ENCODE measurements around the gene PTMA. TPM values are rescaled to one million over a fixed set of nuclear protein-coding genes. Genes with fewer than 3 reads are reported as not detected.
A peak's percentile ranks its signal among the peaks of the same experiment; 100 is the strongest.

PTMA gene
- total and polyA plus RNA-seq, 9 of the 15 experiments (the other 6 are each of a cell fraction or from before 2014, with no cell fraction given): 429 to 2,322 (median 1,578) TPM

DNA sequence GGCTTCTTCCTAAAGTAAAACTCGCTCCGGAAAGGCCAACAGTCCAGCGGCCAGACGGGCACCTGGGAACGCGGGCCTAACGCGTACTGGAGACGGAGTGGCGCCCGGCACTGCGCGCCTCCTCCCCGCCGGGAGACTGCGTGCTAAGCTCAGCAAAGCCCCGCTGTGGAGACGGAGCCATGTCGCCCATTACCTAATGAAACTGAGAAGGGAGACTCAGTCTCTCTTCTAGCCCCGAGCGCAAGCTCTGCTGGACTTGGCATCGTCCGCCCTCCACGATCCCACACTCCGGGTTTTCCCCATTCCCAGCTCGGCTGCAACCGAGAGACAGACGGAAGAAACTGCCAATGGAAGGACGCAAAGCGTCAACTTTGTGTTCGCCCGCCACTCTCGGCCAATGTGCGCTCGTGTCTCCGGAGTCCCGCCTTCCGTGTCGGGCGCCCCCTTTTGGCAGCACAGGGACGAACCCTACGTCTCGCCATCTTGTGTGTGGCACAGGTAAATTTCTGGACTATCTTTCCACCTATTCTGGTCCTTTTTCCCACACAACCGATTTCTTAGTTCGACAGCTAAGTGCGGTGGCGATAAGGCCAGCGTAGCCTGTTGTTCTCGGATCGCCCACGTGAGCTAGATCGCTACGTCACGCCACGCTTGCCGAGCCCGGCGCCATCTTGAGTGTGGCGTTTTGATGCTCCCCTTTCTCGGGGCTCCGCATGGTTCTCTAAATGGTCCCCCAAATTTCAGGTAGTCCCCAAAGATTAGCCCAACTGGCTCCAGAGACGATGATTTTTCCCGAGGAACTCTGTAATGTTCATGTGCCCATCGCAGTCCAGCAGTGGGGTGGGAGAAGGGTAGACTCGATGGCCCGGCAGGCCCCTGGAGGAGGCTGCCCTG lies 1.3 kb upstream of the PTMA start (continued):
- peak; percentile 92 for TF ChIP-seq FOS (IDR thresholded peaks at IDR 0.05; ENCODE audit: extremely low read depth, insufficient read length)
- TF ChIP-seq, protein P1, sequence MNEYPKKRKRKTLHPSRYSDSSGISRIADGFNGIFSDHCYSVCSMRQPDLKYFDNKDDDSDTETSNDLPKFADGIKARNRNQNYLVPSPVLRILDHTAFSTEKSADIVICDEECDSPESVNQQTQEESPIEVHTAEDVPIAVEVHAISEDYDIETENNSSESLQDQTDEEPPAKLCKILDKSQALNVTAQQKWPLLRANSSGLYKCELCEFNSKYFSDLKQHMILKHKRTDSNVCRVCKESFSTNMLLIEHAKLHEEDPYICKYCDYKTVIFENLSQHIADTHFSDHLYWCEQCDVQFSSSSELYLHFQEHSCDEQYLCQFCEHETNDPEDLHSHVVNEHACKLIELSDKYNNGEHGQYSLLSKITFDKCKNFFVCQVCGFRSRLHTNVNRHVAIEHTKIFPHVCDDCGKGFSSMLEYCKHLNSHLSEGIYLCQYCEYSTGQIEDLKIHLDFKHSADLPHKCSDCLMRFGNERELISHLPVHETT (CRISPR knock-in tag; conservative IDR thresholded peaks at IDR 0.05 in 1 of 2, IDR thresholded peaks at IDR 0.05 in 1 of 2): no peak; a peak in 1 of 4 replicates
- TF ChIP-seq ZFP30 (CRISPR knock-in tag; IDR thresholded peaks at IDR 0.05; ENCODE audit: borderline replicate concordance): no peak
- peak; percentile 83; the same call in 1 of the 2 replicates for TF ChIP-seq NR1H2 (CRISPR knock-in tag; IDR thresholded peaks at IDR 0.05)
- TF ChIP-seq, protein P2, sequence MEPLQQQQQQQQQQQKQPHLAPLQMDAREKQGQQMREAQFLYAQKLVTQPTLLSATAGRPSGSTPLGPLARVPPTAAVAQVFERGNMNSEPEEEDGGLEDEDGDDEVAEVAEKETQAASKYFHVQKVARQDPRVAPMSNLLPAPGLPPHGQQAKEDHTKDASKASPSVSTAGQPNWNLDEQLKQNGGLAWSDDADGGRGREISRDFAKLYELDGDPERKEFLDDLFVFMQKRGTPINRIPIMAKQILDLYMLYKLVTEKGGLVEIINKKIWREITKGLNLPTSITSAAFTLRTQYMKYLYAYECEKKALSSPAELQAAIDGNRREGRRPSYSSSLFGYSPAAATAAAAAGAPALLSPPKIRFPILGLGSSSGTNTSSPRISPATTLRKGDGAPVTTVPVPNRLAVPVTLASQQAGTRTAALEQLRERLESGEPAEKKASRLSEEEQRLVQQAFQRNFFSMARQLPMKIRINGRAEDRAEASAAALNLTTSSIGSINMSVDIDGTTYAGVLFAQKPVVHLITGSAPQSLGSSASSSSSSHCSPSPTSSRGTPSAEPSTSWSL (CRISPR knock-in tag; IDR thresholded peaks at IDR 0.05; ENCODE audit: borderline replicate concordance): no peak
- no peak for TF ChIP-seq ZNF165 (CRISPR knock-in tag; IDR thresholded peaks at IDR 0.05; ENCODE audit: borderline replicate concordance)
- 0 out of 2 replicates have a peak, but pooled peaks have one; percentile 12 for TF ChIP-seq CC2D1A (IDR thresholded peaks at IDR 0.05)
- TF ChIP-seq CBFA2T3 (IDR thresholded peaks at IDR 0.05): no peak
- TF ChIP-seq SMARCA5 (IDR thresholded peaks at IDR 0.05): no peak
- TF ChIP-seq, protein P3, sequence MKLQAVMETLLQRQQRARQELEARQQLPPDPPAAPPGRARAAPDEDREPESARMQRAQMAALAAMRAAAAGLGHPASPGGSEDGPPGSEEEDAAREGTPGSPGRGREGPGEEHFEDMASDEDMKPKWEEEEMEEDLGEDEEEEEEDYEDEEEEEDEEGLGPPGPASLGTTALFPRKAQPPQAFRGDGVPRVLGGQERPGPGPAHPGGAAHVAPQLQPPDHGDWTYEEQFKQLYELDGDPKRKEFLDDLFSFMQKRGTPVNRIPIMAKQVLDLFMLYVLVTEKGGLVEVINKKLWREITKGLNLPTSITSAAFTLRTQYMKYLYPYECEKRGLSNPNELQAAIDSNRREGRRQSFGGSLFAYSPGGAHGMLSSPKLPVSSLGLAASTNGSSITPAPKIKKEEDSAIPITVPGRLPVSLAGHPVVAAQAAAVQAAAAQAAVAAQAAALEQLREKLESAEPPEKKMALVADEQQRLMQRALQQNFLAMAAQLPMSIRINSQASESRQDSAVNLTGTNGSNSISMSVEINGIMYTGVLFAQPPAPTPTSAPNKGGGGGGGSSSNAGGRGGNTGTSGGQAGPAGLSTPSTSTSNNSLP (IDR thresholded peaks at IDR 0.05; ENCODE audit: borderline replicate concordance, low read depth, low read length): no peak
- 0 out of 2 replicates have a peak, but pooled peaks have one; percentile 30 for TF ChIP-seq ZNF583 (CRISPR knock-in tag; IDR thresholded peaks at IDR 0.05)
- TF ChIP-seq THAP7 (CRISPR knock-in tag; IDR thresholded peaks at IDR 0.05): peak; percentile 100
- TF ChIP-seq MAZ (CRISPR knock-in tag; conservative IDR thresholded peaks at IDR 0.05 in 1 of 2, IDR thresholded peaks at IDR 0.05 in 1 of 2): 0 out of 4 replicates have a peak, but pooled peaks have one; percentile 7 to 9
- TF ChIP-seq, protein P4, sequence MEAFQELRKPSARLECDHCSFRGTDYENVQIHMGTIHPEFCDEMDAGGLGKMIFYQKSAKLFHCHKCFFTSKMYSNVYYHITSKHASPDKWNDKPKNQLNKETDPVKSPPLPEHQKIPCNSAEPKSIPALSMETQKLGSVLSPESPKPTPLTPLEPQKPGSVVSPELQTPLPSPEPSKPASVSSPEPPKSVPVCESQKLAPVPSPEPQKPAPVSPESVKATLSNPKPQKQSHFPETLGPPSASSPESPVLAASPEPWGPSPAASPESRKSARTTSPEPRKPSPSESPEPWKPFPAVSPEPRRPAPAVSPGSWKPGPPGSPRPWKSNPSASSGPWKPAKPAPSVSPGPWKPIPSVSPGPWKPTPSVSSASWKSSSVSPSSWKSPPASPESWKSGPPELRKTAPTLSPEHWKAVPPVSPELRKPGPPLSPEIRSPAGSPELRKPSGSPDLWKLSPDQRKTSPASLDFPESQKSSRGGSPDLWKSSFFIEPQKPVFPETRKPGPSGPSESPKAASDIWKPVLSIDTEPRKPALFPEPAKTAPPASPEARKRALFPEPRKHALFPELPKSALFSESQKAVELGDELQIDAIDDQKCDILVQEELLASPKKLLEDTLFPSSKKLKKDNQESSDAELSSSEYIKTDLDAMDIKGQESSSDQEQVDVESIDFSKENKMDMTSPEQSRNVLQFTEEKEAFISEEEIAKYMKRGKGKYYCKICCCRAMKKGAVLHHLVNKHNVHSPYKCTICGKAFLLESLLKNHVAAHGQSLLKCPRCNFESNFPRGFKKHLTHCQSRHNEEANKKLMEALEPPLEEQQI (IDR thresholded peaks at IDR 0.05): no peak
- TF ChIP-seq BCOR (IDR thresholded peaks at IDR 0.05): no peak
- TF ChIP-seq ELF4 (CRISPR knock-in tag; IDR thresholded peaks at IDR 0.05): no peak
- peak; percentile 17; the same call in 1 of the 2 replicates for TF ChIP-seq HNRNPL (IDR thresholded peaks at IDR 0.05; ENCODE audit: low read depth, low read length)
- peak; percentile 65 for TF ChIP-seq SUPT5H (IDR thresholded peaks at IDR 0.05)

Measured in K562 (cell line).